H1 (cell line): ENCODE results near the gene STRA8. TPM values are rescaled to one million over a fixed set of nuclear protein-coding genes. Genes with fewer than 3 reads are reported as not detected.

Experiments
- CHD2 ChIP-seq: IDR thresholded peaks from 2 replicates; pipeline ENCODE4 v1.6.1; 2012; ENCODE audit warnings: low read length, improper control_type of control experiment
- CHD7 ChIP-seq: fragments of 300-600 bp; sonication (generic); IDR thresholded peaks from 2 replicates; pipeline ENCODE4 v1.7.1; 2012; ENCODE audit warnings: low read length, moderate library complexity, mild to moderate bottlenecking, inconsistent platforms; ENCODE audit not compliant: insufficient replicate concordance
- E2F6 ChIP-seq: IDR thresholded peaks from 2 replicates; pipeline ENCODE4 v1.6.1; 2012; ENCODE audit warnings: inconsistent platforms
- FOSL1 ChIP-seq: IDR thresholded peaks from 2 replicates; pipeline ENCODE4 v1.6.1; 2011; ENCODE audit warnings: mild to moderate bottlenecking, low read depth, low read length, moderate library complexity; ENCODE audit not compliant: insufficient read depth
- SP2 ChIP-seq: IDR thresholded peaks from 2 replicates; pipeline ENCODE4 v1.6.1; 2012; ENCODE audit warnings: mild to moderate bottlenecking, low read length, inconsistent platforms
- SUZ12 ChIP-seq: fragments of 200-600 bp; sonication (generic); IDR thresholded peaks from 2 replicates; pipeline ENCODE4 v1.6.1; 2012; ENCODE audit warnings: mild to moderate bottlenecking, inconsistent platforms, low read length, moderate library complexity, mixed read lengths
- TAF1 ChIP-seq: IDR thresholded peaks from 2 replicates; pipeline ENCODE4 v1.6.1; 2011; ENCODE audit warnings: mild to moderate bottlenecking, low read depth, low read length
- TCF12 ChIP-seq: IDR thresholded peaks from 2 replicates; pipeline ENCODE4 v1.6.1; 2011; ENCODE audit warnings: low read depth, mild to moderate bottlenecking, low read length
- YY1 ChIP-seq: IDR thresholded peaks from 2 replicates; pipeline ENCODE4 v1.6.1; 2011; ENCODE audit warnings: low read depth, mild to moderate bottlenecking, low read length
- polyA plus RNA-seq, 7 experiments: library from polyadenylated mRNA; depleted of rRNA in 3 of 7; stranded (reverse) in 5 of 7; unstranded in 2 of 7; fragments of >200 nt in 5 of 7; fragments of 200-250 nt in 2 of 7; gene quantifications; 1 replicate in 5 of 7; 2 replicates in 1 of 7; 4 replicates in 1 of 7; pipeline versions ENCODE4 v1.2.1 to v1.2.3, GENCODE V29; 2011 to 2013; ENCODE audit warnings: missing spikeins in 2 of 7, mixed read lengths in 2 of 7
- total RNA-seq: library from RNA; stranded (reverse); fragmentation: NEBNext Ultra II Directional; extraction: Animal tissue kit (Norgen Biotek cat#: 25700); gene quantifications from 2 replicates; pipeline ENCODE4 v1.2.1, GENCODE V29; 2021
- TF ChIP-seq, protein P1 (sequence below): IDR thresholded peaks from 2 replicates; pipeline ENCODE4 v1.6.1; 2012; ENCODE audit warnings: inconsistent platforms

The STRA8 gene
- total and polyA plus RNA-seq, 2 of the 8 experiments (the other 6 are each of a cell fraction or from before 2014, with no cell fraction given) = not detected

DNA sequence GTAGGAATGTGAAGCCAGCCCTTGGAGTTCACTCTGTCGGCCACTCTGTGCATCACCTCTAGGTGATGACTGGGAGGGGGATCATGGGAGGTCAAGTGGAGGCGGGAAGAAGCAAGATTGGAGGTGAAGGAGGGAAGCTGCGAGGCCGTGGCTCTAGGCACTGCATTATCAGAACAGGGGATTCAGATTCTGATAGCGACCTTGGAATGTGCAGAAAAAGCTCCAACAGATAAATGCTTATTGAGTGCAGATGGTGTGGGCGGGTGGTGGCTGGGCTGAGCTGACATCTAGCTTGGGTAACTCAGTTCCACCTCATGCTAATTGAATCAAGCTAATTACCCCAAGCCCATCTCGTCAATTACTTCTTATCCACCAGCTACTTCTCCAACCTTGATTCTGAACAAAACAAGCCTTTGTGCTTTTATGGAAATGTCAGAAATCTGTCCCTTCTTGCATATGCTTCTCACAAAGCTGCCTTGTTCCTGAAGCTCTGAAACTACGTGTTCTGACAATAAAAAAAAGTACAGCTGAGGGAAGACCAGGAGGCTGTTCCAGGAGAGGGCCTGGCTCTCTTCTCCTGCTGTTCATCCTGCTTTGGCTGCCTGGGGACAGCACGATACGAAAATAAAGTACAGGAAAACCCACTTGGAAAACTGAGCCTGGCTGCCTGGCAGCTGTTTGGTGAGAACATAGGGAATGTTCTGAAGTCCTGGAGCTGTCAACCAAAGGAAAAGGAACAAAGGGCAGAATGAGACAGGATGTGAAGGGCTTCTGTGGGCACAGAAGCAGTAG lies 27.5 kb downstream of the STRA8 start (continued):
- TF ChIP-seq CHD7 (no peak), FOSL1 (no peak), CHD2 (no peak), TAF1 (no peak), TCF12 (no peak), YY1 (no peak), E2F6 (peak; percentile 90), SP2 (no peak), SUZ12 (no peak)
- TF ChIP-seq, protein P1, sequence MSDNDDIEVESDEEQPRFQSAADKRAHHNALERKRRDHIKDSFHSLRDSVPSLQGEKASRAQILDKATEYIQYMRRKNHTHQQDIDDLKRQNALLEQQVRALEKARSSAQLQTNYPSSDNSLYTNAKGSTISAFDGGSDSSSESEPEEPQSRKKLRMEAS = 0 out of 2 replicates have a peak, but pooled peaks have one; percentile 11
